Esophagus squamous epithelium (tissue), 4 donors: Measurements from ENCODE around the gene PLEKHA6.

Experiments
- POLR2A ChIP-seq, 4 donors: fragments of 450-650 bp; IDR thresholded peaks; one replicate each; pipeline ENCODE4 v1.6.1; 2017; ENCODE audit warnings: antibody characterized with exemption in 4 of 4, mild to moderate bottlenecking in 4 of 4, moderate library complexity in 3 of 4
- TF ChIP-seq, protein P1 (sequence below), 6 experiments: fragments of 450-650 bp in 4 of 6; fragments of 200-600 bp in 2 of 6; sonication (generic) in 2 of 6; IDR thresholded peaks; one replicate each; pipeline ENCODE4 v1.5.1; 2016 to 2019; ENCODE audit warnings: antibody characterized with exemption in 6 of 6, mild to moderate bottlenecking in 4 of 6, moderate library complexity in 4 of 6

GRCh38 chr1:204331847-204332487 is 27.8 kb downstream of the PLEKHA6 start:
- TF ChIP-seq POLR2A (IDR thresholded peaks at IDR 0.05), result no peak
- TF ChIP-seq, protein P1, sequence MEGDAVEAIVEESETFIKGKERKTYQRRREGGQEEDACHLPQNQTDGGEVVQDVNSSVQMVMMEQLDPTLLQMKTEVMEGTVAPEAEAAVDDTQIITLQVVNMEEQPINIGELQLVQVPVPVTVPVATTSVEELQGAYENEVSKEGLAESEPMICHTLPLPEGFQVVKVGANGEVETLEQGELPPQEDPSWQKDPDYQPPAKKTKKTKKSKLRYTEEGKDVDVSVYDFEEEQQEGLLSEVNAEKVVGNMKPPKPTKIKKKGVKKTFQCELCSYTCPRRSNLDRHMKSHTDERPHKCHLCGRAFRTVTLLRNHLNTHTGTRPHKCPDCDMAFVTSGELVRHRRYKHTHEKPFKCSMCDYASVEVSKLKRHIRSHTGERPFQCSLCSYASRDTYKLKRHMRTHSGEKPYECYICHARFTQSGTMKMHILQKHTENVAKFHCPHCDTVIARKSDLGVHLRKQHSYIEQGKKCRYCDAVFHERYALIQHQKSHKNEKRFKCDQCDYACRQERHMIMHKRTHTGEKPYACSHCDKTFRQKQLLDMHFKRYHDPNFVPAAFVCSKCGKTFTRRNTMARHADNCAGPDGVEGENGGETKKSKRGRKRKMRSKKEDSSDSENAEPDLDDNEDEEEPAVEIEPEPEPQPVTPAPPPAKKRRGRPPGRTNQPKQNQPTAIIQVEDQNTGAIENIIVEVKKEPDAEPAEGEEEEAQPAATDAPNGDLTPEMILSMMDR (IDR thresholded peaks at IDR 0.05), result no peak
